NCI-H345 treated with DMSO at 0.1 percent for 48 hours (cell line): Measurements from ENCODE around the gene CRYZL1.
"Not testable (repeated sequence)": the region's sequence is repeated elsewhere in the genome, so short reads cannot be mapped to it uniquely, and the experiment has no call there.

Experiments
- DNase-seq: peaks from one replicate; lab custom pipeline; 2025; ENCODE audit not compliant: unreplicated experiment; lab: John Stamatoyannopoulos, UW

CRYZL1 gene

DNA sequence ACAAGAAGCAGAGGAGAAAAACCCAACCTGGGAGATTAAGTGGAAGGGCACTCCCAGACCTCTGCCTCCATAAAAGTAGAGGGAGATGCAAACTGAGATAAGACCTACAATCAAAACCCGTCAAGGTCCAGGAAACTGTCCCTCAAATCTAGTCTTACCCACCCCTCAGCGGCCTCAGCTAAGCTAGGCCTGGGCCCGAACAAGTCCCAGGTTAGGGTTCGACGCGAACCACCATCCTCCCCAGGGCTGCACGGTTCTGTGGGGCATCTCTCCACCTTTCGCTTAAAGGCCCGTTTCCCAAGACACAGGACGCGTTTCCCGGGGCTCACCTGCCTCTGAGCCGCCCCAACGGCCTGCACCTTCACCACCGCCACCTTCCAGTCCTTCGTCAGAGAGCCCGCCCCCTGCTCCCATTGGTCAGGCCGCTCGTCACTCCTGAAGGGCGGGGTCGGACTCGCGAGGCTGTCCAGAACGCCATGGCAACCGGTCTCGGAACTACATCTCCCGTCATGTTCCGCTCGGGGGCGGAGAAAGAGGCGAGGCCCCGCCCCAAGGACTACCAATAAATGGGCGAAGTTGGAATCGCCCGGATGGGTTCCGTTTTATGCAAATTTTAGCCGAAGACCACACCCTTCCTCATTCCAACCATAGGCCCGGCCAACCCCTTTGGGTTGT, at the start of gene CRYZL1:
Gene CRYZL1 (minus strand): TSS at position 390 of the 675 bp plus-strand sequence. CDS start 10,190 bp downstream, outside the sequence.
- DNase-seq, result peak; percentile 99

DNA sequence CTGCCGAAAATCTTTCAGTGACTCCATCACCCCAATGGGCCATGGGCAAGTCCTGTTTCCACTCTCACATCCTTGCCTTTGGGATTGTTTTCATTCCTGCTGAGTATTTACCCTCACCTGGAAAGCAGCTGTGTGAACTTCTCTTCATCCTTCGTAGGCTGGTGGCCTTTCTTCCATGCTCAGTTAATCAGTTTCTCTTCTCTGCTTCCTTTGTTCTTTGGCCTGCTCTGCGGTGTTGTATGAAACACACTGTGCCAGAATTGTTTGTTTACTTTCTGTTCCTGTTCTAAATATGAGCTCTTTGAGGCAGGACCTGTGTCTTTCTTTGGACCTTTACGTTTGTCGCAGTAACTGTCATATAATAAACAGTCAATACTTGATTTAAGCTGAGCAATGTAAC, 49.3 kb upstream of the CRYZL1 start:
- DNase-seq, result no peak

DNA sequence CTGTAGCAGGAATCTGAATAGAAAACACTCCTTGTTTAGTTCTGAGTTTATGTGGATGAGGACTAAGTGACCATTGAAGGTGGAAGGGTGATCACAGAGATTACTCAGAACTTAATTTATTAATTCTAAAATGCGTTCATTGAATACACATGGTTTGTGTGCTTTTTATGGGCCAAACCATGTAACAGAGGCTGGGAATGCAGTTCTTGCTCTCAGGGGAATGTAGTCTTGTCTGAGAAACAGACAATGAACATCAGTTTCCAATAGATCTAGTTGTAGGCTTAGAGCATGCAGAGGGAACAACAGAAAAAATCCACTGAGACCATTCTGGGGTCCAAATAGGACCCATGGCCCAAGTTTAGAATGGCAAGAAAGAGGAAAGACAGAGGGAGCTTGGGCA, 46.8 kb upstream of the CRYZL1 start:
- DNase-seq, result no peak

DNA sequence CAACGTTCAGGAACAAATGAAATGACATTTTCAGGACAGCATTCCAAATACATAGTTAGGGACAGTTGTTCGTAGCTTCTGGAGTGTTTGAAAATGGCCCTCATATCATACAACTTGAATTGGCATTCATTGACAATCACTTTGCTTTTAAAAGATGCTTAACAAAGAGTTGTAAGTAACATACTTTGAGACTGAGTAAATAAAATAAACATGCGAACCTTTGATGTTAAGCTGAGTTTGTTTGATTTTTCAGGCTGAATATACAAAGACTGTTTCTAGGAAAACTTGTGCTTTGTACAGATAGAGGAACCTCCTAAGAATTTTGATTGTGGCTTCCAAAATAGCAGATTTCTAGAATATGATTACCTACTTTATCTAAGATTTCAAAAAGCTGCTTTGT, 46.1 kb upstream of the CRYZL1 start:
- no peak for DNase-seq

DNA sequence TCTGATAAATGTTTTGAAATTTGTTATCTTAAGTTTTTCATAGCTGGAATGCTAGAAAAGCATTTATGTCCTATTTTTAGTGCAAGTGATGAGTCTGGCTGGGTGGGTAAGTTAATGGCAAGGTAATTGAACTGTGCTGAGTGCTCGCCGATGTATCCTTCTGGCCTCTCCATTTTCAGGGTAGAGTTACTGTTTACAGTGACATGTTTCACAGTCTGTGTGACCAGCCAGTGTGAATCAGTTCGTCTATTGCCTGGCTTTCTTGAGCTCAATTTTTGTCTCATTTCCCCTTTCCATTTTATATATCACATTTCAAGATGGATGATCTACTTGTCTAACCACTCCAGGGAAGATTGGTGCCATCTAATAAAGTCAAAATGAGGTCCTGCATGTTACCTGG, 44.8 kb upstream of the CRYZL1 start:
- DNase-seq, result no peak

DNA sequence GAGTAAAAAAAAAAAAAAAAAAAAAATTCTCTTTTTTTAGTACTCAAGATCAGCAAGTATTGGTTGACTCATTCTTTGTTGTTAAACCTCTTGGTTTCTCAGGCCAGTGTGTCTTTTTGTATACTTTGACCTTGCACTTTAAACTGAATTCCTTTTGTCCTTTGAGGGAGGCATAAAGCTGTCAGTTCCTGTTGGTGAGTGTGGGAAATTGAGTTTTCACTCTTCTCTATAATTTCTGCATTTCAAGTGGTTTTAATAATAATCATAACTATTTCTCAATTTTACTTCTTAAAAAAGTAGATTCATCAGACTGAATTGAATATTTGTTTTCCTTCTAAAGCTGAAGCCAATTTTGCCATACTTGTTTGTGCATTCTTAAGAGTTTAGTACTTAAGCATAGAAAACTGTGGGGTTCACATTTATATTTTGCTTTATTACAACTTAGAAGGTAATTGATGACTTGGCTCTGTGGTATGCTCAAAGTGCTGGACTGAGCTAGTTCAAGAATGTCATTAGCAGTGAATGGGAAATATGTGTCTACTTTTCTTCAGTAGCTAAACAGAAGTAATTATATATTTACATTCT, 44.2 kb upstream of the CRYZL1 start:
- DNase-seq, result no peak

DNA sequence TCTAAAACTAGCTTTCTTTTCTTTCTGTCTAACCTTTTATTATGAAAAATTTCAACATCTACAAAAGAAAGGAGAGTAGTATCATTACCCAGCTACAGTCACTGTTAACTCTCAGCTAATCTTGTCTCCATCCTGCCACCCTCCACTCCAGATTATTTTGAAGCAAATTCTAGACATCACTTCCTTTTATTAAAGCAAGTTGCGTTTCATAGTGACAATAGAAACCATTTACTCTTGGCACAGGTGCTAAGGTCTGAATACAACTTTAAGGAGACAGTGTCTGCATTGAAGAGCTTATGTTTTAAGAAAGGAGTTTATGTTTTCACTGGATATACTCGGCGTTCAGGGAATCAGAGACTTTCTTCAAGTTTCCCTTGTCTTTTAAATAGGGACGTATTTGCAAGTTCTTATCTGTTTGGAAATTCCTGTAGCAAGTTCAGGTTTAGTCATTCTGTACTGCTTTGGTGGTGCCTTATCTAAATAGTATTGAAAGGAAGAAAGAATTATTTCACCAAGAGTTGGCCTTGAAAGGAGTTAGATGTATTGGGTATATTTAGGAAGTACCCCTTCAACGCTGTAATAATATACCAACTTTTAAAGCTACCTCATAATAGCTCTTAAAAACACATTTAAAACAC, 43.5 kb upstream of the CRYZL1 start:
- DNase-seq, result no peak

DNA sequence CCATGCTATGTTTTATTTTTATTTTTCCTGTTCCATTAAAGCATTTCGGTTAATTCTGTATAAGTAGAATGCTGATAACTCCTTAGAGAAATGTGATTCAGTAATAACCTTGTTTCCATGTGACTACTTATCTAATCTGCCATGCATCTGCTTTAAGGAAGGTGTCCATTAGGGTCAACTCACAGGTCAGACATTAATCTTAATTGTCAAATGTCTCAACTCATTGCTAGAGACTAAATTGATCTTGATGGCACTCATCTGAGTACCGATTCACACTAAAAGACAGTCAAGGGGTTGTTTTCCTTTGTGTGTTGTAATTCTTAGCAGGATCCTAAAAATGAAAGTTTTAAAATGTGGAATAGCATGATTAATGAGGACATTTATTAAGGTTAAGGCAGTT, 42.5 kb upstream of the CRYZL1 start:
- DNase-seq, result no peak

DNA sequence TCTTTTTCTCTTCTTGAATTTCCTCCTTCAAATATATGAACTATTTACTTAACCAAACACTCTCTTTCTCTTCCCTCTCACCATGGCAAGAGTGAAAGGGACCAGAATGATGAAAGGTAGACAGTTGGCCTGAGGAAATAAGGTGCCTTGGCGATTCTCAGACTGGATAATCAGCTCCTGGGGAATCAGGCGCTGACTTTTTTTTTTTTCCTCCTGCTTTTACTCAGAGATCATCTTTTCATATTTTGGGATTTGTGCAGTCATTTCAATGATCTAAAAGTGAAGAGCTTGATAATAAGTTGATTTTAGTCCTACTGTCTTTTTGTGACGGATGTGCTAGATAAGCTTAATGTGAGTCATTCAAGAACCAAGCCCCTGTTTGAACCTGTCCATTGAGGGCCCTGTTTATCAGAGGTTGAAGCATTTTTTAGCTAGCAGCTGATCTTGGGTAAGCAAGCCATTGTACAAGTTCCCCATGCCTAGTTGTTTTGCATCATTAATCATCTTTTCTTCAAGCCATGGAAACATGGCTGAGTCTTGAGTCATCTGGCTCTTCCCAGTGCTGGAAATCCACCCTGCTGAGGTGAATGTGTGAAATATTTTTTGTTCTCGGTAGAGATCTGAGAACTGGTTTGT, 41.6 kb upstream of the CRYZL1 start:
- no peak for DNase-seq

DNA sequence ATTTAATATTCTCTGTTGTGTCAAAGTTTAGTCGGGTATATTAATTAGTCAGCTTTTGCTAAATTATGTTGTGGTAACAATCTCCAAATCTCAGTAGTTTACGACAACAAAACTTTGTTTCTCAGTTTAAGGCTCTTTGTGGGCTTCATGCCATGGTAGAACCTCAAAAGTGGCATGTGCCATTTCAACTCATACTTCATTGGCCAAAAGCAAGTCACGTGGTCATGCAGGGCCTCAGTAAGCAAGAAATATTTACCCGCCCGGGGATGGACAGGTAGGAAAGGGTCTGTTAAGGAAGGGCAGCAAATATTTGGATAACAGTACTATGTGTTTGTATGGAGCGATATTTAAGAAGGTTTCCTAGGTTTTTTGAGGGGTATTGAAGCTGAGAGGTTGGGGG, 39.3 kb upstream of the CRYZL1 start:
- DNase-seq, result no peak

DNA sequence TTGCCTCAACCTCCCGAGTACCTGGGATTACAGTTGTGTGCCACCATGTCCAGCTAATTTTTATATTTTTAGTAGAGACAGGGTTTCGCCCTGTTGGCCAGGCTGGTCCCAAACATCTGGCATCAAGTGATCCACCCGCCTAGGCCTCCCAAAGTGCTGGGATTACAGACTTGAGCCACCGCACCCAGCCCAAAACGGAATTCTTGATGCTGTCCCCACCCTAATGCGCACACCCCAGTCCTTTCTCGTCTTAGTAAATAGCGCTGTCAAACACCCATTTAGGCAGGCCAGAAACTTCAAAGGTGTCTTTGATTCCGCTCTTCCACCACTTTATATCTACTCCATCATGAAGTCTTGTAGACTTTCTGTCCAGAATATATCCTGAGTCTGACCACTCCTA, 35.9 kb upstream of the CRYZL1 start:
- no peak for DNase-seq

DNA sequence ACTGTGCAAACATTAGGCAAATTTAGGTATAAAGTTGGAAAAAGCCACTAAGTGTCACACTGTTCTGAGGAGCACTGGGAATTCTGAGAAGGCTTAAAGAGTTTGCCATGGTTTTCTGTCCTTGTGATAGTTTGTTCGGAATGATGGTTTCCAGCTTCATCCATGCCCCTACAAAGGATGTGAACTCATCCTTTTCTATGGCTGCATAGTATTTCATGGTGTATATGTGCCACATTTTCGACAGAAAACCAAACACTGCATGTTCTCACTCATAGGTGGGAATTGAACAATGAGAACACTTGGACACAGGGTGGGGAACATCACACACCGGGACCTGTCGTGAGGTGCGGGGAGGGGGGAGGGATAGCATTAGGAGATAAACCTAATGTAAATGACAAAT, 35.1 kb upstream of the CRYZL1 start:
- DNase-seq, result not testable (repeated sequence)

DNA sequence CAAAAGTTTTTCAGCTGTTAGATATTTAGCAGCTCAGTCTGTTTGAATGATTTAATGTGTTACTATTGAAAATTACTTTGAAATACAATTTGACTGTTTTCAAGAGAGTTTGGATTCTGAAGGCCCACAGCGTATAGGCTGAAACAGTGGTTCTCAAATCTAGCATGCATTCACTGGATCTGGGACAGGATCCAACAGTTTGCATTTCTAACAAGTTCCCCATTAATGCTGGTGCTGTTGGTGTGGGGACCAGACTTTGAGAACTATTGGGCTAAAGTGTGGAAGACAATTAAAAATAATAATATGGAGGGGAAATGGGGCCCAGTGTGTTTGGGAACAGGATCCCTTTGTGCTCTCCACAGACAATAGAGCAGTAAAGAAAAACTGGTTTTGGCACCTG, 32.7 kb upstream of the CRYZL1 start:
- no peak for DNase-seq

DNA sequence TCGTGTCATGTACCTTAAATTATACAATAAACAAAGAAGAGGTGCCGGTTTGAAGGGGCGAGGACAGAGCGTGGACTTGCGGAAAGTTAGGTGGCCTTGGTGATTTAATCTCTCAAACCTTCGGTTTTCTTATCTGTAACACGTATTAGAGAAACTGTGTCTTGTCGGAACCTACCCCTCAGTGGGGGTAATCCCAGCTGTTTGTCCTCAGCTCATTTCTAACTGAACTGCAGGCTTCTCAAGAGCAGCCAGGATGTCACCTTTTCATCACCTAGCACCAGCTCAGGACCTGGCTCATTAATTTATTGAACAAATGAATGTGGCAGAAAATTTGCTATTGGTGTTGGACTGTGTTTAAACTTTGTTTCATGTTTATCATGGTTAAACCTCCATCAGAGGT, 31.9 kb upstream of the CRYZL1 start:
- DNase-seq, result no peak

DNA sequence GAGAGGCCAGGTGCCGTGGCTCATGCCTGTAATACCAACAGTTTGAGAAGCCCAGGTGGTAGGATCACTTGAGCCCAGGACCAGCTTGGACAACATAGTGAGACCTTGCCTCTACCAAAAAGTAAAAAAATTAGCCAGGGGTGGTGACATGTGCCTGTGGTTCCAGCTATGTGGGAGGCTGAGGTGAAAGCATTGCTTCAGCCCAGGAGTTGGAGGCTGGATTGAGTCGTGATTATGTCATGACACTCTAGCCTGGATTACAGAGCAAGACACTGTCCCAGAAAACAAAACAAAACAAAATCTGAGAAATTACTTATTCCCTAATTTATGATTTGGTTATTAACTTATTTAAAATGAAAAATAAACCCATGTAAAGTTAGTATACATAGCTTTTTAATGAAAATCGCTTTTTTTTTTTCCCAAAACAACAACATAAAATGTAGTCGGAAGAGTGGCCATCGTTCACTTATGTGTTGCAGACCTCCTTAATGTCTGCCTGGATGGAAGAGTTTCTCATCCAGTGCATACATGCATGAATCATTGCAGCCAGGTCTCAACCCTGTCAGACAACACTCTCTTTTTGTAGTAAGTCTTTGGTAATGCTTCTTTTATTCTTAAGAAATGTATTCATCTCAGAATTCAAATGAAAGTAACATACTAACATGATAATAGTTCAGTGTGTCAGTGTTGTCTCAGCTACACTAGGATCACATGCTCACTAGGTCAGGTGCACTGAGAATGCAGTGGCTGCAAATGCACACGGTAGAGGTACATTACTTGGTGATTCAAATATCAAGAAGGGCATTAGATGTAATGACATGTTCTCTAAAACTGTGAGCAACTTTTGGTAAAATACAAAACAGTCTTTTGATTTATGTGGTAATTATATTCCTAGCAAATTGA, 28.8 kb upstream of the CRYZL1 start:
- DNase-seq, result no peak

DNA sequence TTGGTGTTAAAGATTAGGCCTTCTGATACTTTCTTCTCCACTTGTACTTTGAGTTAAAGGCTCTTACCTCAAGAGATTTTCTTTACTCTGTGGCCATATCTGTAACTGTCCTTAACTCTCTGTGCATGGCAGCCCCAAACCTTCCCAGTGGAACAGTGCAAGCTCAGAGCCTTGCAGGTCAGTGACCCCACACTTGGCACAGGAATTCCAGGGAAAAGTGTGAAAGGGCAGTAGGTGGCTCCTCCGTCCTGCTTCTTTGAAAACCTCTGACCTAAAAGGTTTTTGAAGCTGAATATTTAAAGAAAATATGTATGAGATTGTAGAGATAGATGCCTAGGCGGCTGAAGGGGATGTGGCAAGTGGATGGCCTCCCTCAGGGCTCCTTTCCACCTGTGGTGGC, 27.1 kb upstream of the CRYZL1 start:
- DNase-seq, result no peak

DNA sequence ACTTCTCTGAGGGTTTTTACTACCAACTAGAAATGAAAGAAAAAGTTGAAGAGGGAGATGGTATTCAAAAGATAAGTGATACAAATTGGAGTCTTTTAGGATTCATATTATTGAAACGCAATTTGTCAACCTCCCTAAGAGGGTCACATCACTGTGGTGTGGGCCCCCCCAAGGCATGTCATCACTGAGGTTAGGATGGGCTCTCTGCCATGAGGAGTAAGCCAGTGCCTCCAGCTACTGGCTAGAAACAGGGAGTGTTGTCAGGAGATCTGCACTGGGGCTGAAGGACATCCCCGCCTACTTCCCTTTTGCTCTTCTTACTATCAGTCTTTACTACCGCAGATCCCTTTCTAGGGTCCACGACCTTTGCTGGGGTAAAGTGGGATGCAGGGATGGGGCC, 26.6 kb upstream of the CRYZL1 start:
- DNase-seq, result no peak

DNA sequence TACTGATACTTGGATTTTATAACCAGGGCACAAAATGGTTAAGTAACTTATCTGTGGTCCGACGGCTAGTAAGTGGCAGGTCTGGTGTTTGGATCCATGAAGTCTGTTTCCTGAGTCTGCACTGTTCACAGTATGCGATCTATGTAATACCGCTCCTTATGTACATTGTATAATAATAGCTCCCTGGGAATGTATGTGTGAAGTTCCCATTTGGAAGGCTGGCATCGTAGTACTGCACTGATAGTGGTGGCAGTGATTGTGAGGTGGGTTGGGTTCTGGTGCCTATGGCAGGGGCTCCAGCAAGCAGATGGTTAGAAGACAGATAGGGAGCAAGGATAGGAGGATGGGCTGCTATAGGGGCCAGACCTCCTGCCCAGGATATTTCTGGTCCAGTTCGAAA, 26.1 kb upstream of the CRYZL1 start:
- no peak for DNase-seq

DNA sequence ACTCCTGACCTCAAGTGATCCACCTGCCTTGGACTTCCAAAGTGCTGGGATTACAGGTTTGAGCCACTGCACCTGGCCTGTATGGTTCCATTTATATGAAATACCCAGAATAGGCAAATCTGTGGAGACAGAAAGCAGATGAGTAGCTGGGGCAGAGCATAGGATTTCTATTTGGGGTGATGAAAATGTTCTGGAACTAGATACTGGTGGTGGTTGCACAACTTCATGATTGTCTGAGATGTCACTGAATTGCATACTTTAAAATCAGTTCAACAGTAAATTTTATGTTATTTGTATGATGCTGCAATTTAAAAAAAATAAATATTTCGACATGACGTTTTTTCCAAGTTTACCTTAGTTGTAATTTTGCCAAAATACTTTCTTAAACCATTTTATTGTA, 24.6 kb upstream of the CRYZL1 start:
- DNase-seq, result no peak

DNA sequence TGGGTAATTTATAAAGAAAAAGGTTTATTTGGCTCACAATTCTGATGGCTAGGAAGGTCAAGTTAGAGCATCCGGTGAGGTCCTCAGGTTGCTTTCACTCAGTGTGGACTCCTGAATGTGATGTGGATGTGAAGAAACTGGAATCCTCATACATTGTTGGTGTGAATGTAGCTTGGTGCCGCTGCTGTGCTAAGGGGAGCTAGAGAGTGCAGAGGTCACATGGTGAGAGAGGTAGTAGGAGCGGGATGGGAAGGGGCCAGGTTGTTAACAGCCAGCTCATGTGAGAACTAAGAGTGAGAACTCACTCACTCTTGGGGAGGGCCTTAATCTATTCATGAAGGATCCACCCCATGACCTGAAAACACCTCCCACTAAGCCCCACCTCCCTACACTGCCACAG, 22.6 kb upstream of the CRYZL1 start:
- DNase-seq, result no peak

DNA sequence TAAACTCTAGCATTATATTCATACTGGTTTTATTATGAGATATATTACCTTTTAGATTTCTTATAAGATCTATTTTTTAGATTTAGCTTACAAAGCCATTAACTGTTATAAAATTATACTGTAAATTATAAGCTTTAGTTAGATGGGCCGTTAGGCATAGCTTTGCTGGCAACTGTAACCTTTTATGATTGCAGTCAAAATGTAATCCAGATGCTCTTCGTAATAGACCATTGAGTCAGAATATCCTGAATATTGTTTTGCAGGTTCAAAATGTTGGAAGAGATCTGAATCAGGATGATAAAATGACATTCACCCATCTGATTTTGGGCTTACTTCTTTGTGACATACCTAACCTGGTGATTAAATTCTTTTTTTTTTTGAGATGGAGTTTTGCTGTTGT, 21.7 kb upstream of the CRYZL1 start:
- DNase-seq, result no peak
